Measurements from ENCODE around the gene TTC9C. TPM values are rescaled to one million over a fixed set of nuclear protein-coding genes. Genes with fewer than 3 reads are reported as not detected.
"Not testable (repeated sequence)": the region's sequence is repeated elsewhere in the genome, so short reads cannot be mapped to it uniquely, and the experiment has no call there.

TTC9C gene
- total and polyA plus RNA-seq, 7 experiments from 2014 or later, result 12.0 to 53.0 (median 29.3) TPM

GRCh38 chr11:62703921-62704320 is 24.4 kb upstream of the TTC9C start:
- H3K36me3 ChIP-seq (ENCODE audit: control insufficient read depth in 2 of 3, insufficient read depth in 3 of 3, low read length in 3 of 3); CTCF ChIA-PET; ATAC-seq; H3K27ac ChIP-seq (ENCODE audit: low read depth, low read length); H3K9me3 ChIP-seq (ENCODE audit: control insufficient read depth in 2 of 3, low read length in 3 of 3); intact Hi-C loops (cut with micrococcal nuclease); DNase-seq; H3K4me3 ChIP-seq (ENCODE audit: low read length); H3K4me3 Mint-ChIP-seq; H3K27ac Mint-ChIP-seq; H3K9me3 Mint-ChIP-seq; H3K27me3 ChIP-seq (ENCODE audit: control insufficient read depth in 2 of 2, insufficient read depth in 2 of 2, low read length in 2 of 2); H3K27me3 Mint-ChIP-seq: not testable (repeated sequence)
- POLR2A ChIA-PET, result interaction anchor here (0.6 to 13.6 kb wide), 11 partner anchors 11 to 302 kb away, joined by 3 to 347 read pairs (median 4); partner anchors contain the start of genes C11orf98, CSKMT, HNRNPUL2 and TTC9C
- peaks cover 0 to 13% (median 5%) of the 10 kb centered on the region in 5 donors for H3K36me3 Mint-ChIP-seq
- H3K4me1 Mint-ChIP-seq, result peaks cover 13 to 36% (median 31%) of the 10 kb centered on the region in 7 donors
- peaks cover 29 to 36% of the 10 kb centered on the region in 2 donors for H3K4me1 ChIP-seq (ENCODE audit: control insufficient read depth in 2 of 2, insufficient read depth in 2 of 2, low read length in 2 of 2)

DNA sequence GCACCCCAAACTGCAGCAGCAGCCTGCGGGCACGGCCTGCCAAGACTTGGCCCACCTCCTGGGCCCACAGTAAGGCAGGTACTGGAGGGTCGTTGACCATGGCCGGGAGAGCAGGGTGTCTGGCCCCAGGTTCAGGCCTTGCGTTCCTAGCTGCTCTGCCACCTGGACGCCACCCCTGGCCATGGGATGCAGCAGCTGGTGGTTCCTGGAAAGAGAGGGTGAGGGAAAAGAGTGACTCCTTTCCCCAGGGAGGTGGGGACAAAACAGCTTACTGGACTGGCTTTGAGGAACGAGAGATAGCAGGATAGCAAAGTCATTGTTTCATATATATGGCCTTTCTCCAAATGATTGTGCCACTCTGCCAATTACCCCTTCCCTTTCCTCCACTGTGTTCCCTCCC is 22.9 kb upstream of the TTC9C start:
- no peak for ATAC-seq
- peaks cover 0 to 4% (median 0%) of the 10 kb centered on the region in 11 donors for H3K9me3 Mint-ChIP-seq
- POLR2A ChIA-PET, result interaction anchor here (0.5 to 13.6 kb wide), 17 partner anchors 9 to 150 kb away, joined by 3 to 347 read pairs (median 8); partner anchors contain the start of genes C11orf98, CSKMT, EEF1G and HNRNPUL2
- peak overlapping the region; percentile 69 to 90 (median 87) for H3K27ac Mint-ChIP-seq
- peaks cover 0 to 20% (median 5%) of the 10 kb centered on the region in 5 donors for H3K36me3 Mint-ChIP-seq
- intact Hi-C loops (cut with micrococcal nuclease), result loop anchor here in 1 of 2 donors (5.0 kb wide), 1 partner anchor 967 kb away; the partner anchor contains the start of gene ATL3
- H3K4me3 ChIP-seq (ENCODE audit: low read length), result peak overlapping the region; percentile 74
- H3K36me3 ChIP-seq (ENCODE audit: control insufficient read depth in 2 of 3, insufficient read depth in 3 of 3, low read length in 3 of 3), result peaks cover 0 to 6% (median 0%) of the 10 kb centered on the region in 3 experiments
- peaks cover 17 to 49% (median 43%) of the 10 kb centered on the region in 7 donors for H3K4me1 Mint-ChIP-seq
- CTCF ChIA-PET, result interaction anchor here (0.7 to 2.5 kb wide), 4 partner anchors 24 to 114 kb away, joined by 3 to 10 read pairs (median 4); partner anchors contain the start of gene TUT1
- no peaks in the 10 kb centered on the region for H3K27me3 Mint-ChIP-seq
- H3K9me3 ChIP-seq (ENCODE audit: control insufficient read depth in 2 of 3, low read length in 3 of 3), result no peaks in the 10 kb centered on the region
- peak overlapping the region; percentile 73 for H3K27ac ChIP-seq (ENCODE audit: low read depth, low read length)
- no peak for DNase-seq
- H3K4me3 Mint-ChIP-seq, result peak overlapping the region; percentile 83 to 97 (median 90)
- H3K27me3 ChIP-seq (ENCODE audit: control insufficient read depth in 2 of 2, insufficient read depth in 2 of 2, low read length in 2 of 2), result no peaks in the 10 kb centered on the region
- peaks cover 38 to 44% of the 10 kb centered on the region in 2 donors for H3K4me1 ChIP-seq (ENCODE audit: control insufficient read depth in 2 of 2, insufficient read depth in 2 of 2, low read length in 2 of 2)

GRCh38 chr11:62705880-62706849 is 22.1 kb upstream of the TTC9C start:
- Histone ChIP-seq H3K36me3 (ENCODE audit: control insufficient read depth in 2 of 3, insufficient read depth in 3 of 3, low read length in 3 of 3) (peaks cover 0 to 2% (median 0%) of the 10 kb centered on the region in 3 experiments), H3K4me3 (ENCODE audit: low read length) (peak overlapping the region; percentile 74), H3K4me1 (ENCODE audit: control insufficient read depth in 2 of 2, insufficient read depth in 2 of 2, low read length in 2 of 2) (peaks cover 41 to 46% of the 10 kb centered on the region in 2 donors), H3K9me3 (ENCODE audit: control insufficient read depth in 2 of 3, low read length in 3 of 3) (no peaks in the 10 kb centered on the region), H3K27me3 (ENCODE audit: control insufficient read depth in 2 of 2, insufficient read depth in 2 of 2, low read length in 2 of 2) (no peaks in the 10 kb centered on the region), H3K27ac (ENCODE audit: low read depth, low read length) (peak overlapping the region; percentile 73)
- intact Hi-C loops (cut with micrococcal nuclease), result loop anchor here (1.0 to 5.0 kb wide), 3 partner anchors 55 to 966 kb away; partner anchors contain the start of genes ATL3 (in 1 of the 2), EML3 (in 1 of the 2) and POLR2G (in 1 of the 2)
- CTCF ChIA-PET, result interaction anchor here (0.7 to 2.5 kb wide), 4 partner anchors 25 to 114 kb away, joined by 3 to 10 read pairs (median 4); partner anchors contain the start of gene TUT1
- peak overlapping the region; percentile 69 to 92 (median 87) for H3K27ac Mint-ChIP-seq
- peaks cover 17 to 49% (median 44%) of the 10 kb centered on the region in 7 donors for H3K4me1 Mint-ChIP-seq
- ATAC-seq (peak; percentile 79), DNase-seq (peak; percentile 86 to 96 (median 90))
- POLR2A ChIA-PET, result interaction anchor here (0.6 to 13.6 kb wide), 21 partner anchors 10 to 151 kb away, joined by 3 to 347 read pairs (median 9); partner anchors contain the start of genes C11orf98, CSKMT, EEF1G and EML3
- peak overlapping the region; percentile 83 to 97 (median 90) for H3K4me3 Mint-ChIP-seq
- H3K36me3 Mint-ChIP-seq, result peaks cover 0 to 23% (median 5%) of the 10 kb centered on the region in 5 donors
- H3K27me3 Mint-ChIP-seq, result no peaks in the 10 kb centered on the region
- H3K9me3 Mint-ChIP-seq, result peaks cover 0 to 4% (median 0%) of the 10 kb centered on the region in 11 donors

GRCh38 chr11:62706850-62707247 is 21.4 kb upstream of the TTC9C start:
- H3K27ac Mint-ChIP-seq, result peak overlapping the region; percentile 66 to 99 (median 80)
- H3K4me3 Mint-ChIP-seq, result peak overlapping the region; percentile 59 to 97 (median 86)
- H3K27ac ChIP-seq (ENCODE audit: low read depth, low read length), result peak overlapping the region; percentile 73
- H3K9me3 Mint-ChIP-seq, result peaks cover 0 to 4% (median 0%) of the 10 kb centered on the region in 11 donors
- H3K36me3 ChIP-seq (ENCODE audit: control insufficient read depth in 2 of 3, insufficient read depth in 3 of 3, low read length in 3 of 3), result peaks cover 0 to 5% (median 0%) of the 10 kb centered on the region in 3 experiments
- H3K4me1 ChIP-seq (ENCODE audit: control insufficient read depth in 2 of 2, insufficient read depth in 2 of 2, low read length in 2 of 2), result peaks cover 41 to 46% of the 10 kb centered on the region in 2 donors
- H3K27me3 ChIP-seq (ENCODE audit: control insufficient read depth in 2 of 2, insufficient read depth in 2 of 2, low read length in 2 of 2), result no peaks in the 10 kb centered on the region
- H3K4me1 Mint-ChIP-seq, result peaks cover 17 to 49% (median 44%) of the 10 kb centered on the region in 7 donors
- POLR2A ChIA-PET, result interaction anchor here (0.6 to 13.6 kb wide), 21 partner anchors 16 to 1493 kb away, joined by 3 to 347 read pairs (median 9); partner anchors contain the start of genes C11orf98, CSKMT, EEF1G and EML3
- H3K9me3 ChIP-seq (ENCODE audit: control insufficient read depth in 2 of 3, low read length in 3 of 3), result no peaks in the 10 kb centered on the region
- H3K4me3 ChIP-seq (ENCODE audit: low read length), result peak overlapping the region; percentile 74
- CTCF ChIA-PET, result interaction anchor here (2.5 kb wide), 1 partner anchor 115 kb away, joined by 10 read pairs; the partner anchor contains the start of gene TUT1
- H3K36me3 Mint-ChIP-seq, result peaks cover 0 to 25% (median 5%) of the 10 kb centered on the region in 5 donors
- DNase-seq, result no peak
- no peaks in the 10 kb centered on the region for H3K27me3 Mint-ChIP-seq
- intact Hi-C loops (cut with micrococcal nuclease), result loop anchor here (1.0 to 5.0 kb wide), 3 partner anchors 54 to 965 kb away; partner anchors contain the start of genes ATL3 (in 1 of the 2), EML3 (in 1 of the 2) and POLR2G (in 1 of the 2)
- ATAC-seq, result no peak

GRCh38 chr11:62707277-62707861 is 20.9 kb upstream of the TTC9C start, which contains the start of the genes BSCL2 and GNG3:
BSCL2 (minus strand) TSS chr11:62707424; CDS start chr11:62707195, 229 bp downstream.
GNG3 (plus strand) TSS chr11:62707676; CDS start chr11:62708296, 620 bp downstream.
- H3K27me3 Mint-ChIP-seq, result no peaks in the 10 kb centered on the region
- peak within 1 kb of the TSS; percentile 84 for H3K27ac ChIP-seq (ENCODE audit: low read depth, low read length)
- H3K36me3 Mint-ChIP-seq, result peaks cover 0 to 27% (median 8%) of the 10 kb centered on the region in 5 donors
- intact Hi-C loops (cut with micrococcal nuclease), result loop anchor here (2.0 to 5.0 kb wide), 2 partner anchors 53 to 965 kb away; partner anchors contain the start of genes ATL3 (in 1 of the 2) and POLR2G (in 1 of the 2)
- no peaks in the 10 kb centered on the region for H3K9me3 ChIP-seq (ENCODE audit: control insufficient read depth in 2 of 3, low read length in 3 of 3)
- DNase-seq (no peak), ATAC-seq (no peak)
- H3K9me3 Mint-ChIP-seq, result peaks cover 0 to 4% (median 0%) of the 10 kb centered on the region in 11 donors
- H3K4me3 ChIP-seq (ENCODE audit: low read length), result peak within 1 kb of the TSS; percentile 77
- peaks cover 17 to 53% (median 48%) of the 10 kb centered on the region in 7 donors for H3K4me1 Mint-ChIP-seq
- POLR2A ChIA-PET, result interaction anchor here (0.6 to 13.6 kb wide), 21 partner anchors 16 to 1492 kb away, joined by 3 to 347 read pairs (median 8); partner anchors contain the start of genes C11orf98, CSKMT, EEF1G and EML3
- peak within 1 kb of the TSS; percentile 92 to 99 (median 96) for H3K4me3 Mint-ChIP-seq
- CTCF ChIA-PET, result interaction anchor here (1.0 to 2.5 kb wide), 3 partner anchors 26 to 115 kb away, joined by 4 to 10 read pairs (median 4); partner anchors contain the start of gene TUT1
- H3K27ac Mint-ChIP-seq, result peak within 1 kb of the TSS; percentile 94 to 99 (median 97)
- H3K36me3 ChIP-seq (ENCODE audit: control insufficient read depth in 2 of 3, insufficient read depth in 3 of 3, low read length in 3 of 3), result peaks cover 0 to 5% (median 0%) of the 10 kb centered on the region in 3 experiments
- H3K27me3 ChIP-seq (ENCODE audit: control insufficient read depth in 2 of 2, insufficient read depth in 2 of 2, low read length in 2 of 2), result no peaks in the 10 kb centered on the region
- peaks cover 41 to 46% of the 10 kb centered on the region in 2 donors for H3K4me1 ChIP-seq (ENCODE audit: control insufficient read depth in 2 of 2, insufficient read depth in 2 of 2, low read length in 2 of 2)

All from naive thymus-derived CD4-positive, alpha-beta T cell (primary cell).